HG02981 (cell line): Measurements from ENCODE around the gene RAB1A.

Experiments
- ATAC-seq: cut with Tn5 transposase; IDR thresholded peaks from one replicate; pipeline ENCODE4 v1.9.1; 2021; ENCODE audit warnings: mild to moderate bottlenecking, moderate library complexity; ENCODE audit not compliant: unreplicated experiment

The RAB1A gene

DNA sequence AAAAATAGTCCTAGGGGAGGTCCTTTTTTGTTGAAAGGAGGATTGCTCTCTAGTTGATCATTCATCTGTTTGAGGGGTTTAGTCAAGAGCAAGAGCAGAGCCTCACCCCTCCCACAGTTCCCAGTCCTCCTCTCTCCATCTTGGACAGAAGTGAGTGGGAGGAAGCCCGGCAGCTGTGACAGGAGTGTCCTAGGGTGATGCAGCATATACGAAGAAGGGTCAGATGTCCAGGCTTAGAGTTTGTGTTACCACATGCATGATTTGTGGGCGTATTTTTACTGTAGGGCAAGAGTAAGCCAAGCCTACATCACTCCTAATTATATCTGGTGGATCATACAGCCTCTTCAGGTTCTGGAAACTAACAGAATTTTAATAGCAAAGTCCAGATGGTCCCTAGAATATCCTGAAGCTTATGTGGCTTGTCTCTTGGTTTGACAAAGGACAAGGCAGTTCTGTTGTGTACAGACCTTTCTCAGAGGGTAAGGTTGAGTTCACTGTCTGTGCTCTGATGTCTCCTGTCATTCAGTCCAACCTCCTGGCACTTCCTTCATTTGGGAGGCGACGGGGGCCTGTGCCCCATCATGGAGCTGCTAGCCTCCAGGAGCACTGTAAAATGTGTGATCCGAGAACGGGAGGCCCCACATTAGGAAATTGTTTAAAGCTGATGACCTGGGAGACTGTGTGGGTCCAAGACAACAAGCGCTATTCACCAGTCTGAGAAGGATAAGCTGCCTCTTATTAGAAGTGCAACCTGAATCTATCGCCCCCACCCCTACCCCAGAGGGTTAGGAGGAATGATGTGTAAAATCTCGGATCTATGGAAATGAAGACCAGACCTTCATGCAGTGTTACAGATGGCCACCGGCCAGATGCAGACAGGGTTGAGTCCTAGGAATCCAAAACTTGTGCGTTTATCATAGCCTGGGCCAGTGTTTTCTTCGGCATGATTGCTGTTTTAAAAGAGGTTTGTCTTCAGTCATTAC lies 66.8 kb downstream of the RAB1A start:
- ATAC-seq: no peak

DNA sequence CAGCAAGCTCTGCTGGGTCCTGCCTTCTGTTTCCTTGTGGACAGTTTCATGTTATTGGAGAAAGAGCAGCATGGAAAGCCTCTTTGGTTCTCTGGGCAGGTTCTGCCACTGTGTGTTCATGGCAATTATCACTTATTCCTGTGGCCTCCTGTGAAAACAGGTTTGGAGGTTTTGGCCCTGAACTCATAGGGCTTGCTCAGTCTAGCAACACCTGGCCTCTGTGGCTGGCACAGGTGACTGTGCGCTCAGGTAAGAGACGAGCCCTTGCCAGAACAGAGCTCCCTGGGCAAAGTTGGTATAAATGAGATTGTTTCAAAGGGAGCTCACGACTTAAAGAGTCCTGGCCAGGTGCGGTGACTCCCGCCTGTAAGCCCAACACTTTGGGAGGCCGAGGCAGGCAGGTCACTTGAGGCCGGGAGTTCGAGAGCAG lies 68.0 kb downstream of the RAB1A start:
- ATAC-seq: no peak

DNA sequence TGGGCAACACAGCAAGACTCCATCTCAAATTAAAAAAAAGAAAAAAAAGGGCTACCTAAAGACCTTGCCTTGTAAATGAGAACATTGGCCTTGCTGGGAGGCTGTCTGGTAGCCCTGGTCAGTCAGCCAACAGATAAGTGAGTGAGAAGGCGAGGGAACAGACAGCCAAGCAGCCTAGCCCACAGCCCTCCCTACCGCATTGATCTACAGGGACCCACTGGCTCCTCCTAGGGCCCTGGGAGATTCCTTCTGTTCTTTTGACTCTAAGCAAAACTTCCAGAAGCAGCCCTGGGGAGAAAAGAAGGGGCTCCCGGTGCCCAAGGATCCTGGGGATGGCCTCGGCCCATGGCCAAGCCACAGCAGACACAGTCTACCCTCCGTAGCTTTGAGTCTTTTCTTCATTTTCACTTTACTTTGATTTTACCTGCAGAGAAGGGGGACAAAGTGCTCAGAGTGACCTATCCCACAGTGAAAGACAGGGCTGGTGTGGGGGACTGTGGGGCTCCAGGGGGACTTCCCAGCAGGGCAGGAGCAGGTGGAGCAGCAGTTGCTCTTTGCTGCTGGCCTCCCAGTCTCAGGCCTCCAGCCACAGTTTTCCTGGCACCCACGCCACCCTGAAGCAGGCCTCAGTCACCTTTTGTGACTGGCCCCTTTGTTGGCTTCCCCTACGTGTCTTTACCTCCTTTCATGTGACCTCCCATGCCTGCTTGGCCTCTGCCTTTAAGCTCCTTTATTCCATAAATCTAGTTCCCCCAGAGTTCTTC lies 68.6 kb downstream of the RAB1A start:
- ATAC-seq: no peak

DNA sequence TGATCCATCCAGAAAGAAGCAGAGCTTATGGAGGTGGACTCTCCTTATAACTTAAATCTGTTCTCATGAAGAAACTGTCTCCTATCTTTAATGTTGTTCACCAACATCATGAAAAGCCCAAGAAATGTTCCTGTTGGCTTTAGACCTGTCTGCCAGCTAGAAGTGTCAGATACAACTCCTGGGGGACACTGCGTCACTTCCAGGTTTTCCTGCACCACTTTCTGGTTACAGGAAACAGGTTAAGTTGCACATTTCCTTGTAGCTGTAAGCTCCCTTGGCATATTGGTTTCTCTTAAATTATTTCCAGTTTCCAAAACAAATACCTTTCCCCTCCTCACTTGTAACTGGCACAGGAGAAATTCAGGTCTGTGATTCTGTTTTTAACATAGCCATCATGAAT lies 70.8 kb downstream of the RAB1A start:
- ATAC-seq: no peak

DNA sequence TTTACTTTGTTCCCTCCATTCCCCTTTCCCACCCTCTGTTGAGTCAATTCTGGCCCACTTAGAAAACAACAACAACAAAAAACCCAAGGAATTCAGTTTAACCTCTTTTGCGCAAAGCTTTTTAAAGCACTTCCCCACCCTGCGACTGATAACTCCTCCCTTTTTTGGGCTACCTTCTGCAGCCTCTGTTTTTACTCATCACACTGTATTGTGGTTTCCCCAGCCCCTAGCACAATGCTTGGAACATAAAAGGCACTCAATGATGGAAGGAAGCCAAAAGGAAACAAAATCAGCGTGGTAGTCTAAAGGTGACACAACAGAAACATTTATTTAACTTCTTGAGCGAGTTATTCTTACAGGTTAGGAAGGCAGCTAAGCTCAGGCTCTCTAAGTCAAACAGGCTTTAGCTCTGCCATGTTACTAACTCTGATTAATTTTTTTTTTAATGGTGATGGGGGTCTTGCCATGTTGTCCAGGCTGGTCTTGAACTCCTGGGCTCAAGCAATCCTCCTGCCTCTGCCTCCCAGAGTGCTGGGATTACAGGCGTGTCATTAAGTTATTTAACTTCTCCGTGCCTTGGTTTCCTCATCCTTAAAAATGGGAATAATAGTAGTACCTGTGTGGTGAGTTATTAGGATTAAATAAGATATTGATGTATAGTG lies 72.4 kb downstream of the RAB1A start:
- ATAC-seq: no peak

DNA sequence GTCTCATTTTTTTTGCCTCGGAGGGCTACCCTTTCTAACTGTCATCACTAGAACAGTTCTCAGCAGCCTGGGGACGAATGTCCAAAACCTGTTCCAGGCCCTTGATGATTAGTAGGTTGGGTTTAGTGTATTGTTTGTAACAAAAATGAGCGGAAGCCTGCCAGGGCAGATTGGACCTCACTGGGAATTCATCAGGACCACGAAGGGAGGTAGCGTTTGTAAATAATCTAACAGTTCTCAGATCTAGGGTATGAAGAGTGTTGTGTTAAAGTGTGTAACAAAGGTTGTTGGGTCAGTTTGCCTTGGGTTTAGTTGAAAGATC lies 72.9 kb downstream of the RAB1A start:
- ATAC-seq: no peak

DNA sequence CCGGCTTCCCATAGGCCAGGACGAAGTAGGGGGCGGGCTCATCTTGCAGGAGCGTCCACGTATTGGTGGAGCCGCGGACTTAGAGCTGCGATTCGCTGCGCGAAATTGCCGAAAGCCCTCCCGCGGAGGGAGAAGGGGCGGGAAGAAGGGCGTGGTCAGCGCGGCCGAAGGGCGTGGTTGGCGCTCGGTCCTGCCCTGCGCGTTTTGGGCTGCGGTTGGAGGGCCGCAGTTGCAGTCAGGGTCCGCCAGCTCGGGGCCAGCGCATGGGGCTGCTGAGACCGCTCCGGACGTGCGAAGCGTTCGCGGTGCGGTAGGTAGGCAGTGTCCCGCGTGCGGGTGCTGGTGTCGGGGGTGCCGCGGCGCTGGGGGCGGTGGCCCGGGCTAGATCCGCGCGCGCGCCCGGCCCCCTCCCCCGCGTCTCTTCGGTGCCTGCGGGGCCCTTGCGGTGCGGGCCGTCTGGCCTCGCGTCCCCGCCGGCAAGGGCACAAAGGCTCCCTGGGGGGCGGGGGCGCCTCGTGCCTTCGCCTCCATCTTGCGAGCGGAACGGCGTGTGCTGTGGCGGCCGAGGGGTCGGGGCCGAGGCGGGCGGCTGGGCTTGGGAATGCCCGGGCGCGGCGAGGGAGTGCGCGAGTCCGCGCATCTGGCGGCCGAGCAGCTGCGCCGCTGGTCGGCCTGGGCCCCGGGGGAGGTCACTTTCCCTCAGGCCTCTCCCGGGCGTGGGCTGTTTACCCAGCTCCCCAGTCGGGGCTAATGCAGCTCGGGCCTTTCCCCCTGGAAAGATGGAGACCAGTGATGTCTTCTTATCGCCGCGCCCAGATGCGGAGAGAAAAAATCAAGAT lies 73.5 kb downstream of the RAB1A start, which contains the start of gene CEP68:
Gene CEP68, plus strand, starts transcription at position 202 of the 839 bp plus-strand sequence. CDS start 13,029 bp downstream, outside the sequence.
- ATAC-seq: peak; percentile 83

DNA sequence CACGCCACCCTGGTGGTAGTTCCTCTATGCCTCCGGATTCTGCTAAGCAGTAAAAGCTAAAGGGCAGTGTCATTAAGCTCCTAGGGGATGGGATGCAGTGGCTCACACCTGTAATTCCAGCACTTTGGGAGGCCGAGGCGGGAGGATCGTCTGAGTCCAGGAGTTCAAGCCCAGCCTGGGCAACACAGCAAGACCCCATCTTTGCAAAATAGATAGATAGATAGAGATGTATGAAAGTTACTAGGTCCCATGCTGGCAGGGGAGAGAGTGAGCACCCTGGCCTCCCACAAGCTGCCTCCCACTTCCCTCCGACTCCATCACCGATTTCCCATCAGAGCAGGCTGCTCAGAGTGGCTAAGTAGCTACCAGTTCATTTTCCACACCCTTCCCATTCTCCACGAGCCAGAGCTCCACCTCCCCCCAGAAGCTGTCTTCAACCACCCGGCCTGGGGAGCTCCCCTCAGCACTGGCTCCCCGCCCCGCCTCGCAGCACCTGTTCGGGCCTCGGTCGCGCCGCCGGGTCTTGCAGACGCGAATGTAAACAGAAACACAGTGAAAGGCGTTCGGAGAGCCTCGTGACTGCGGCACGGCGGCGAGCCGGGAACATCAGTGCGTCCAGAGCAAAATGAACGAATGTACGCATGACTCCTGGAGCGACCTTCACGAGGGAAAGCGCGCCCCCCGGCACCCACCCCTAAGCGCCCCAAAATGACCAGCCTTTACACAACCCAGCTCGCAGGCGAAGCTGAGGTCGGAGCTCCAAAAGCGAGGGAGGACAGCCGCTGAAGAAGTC lies 74.3 kb downstream of the RAB1A start:
- peak; percentile 24 for ATAC-seq

DNA sequence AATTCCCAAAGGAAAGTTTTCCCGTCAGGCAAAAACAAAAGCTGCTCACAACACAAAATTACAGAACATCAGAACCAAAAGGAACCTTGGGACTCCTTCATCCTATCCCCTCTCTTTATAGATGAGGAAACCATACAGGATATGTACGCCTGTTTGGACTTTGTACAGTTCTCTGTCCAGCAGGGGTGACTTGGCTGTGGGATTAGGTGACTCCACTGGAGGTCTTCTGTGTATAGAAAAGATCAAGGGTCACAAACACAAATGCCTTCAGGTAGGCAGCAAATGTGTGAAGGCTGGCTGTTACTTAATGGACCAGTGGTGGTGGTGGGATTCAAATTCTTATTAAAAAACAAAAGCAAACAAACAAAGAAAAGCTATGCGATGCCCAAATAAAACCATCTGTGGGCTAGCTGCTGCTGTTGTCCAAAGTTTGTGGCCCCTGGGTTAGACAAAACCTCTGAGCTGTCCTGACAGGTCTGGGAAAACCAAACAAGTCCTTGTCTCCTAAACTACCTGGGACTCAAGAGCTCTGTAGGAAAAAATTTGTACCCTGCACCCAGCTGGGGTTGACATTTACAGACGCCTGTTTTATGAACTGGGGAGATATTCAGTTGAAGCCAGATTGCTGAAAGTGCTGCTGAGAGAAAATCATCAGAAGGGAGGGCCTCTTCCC lies 75.0 kb downstream of the RAB1A start:
- ATAC-seq: no peak

DNA sequence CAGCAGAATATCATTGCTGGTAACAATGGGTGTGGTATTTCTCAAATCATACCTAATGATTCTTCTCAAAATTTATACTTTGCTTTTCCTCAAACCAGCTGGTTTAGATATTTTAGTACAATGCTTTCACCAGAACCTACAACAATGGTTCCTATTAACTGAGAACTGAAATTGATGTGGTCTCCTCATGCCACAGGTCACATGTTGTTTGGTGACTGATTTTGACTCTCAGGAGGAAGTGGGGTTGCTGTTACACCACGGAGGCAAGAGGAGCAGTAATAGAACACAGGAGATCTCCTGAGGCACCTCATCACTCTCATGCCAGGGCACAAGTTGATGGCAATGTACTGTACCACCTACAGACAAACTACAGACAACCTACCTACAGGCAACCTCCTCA lies 76.7 kb downstream of the RAB1A start:
- peak; percentile 51 for ATAC-seq

DNA sequence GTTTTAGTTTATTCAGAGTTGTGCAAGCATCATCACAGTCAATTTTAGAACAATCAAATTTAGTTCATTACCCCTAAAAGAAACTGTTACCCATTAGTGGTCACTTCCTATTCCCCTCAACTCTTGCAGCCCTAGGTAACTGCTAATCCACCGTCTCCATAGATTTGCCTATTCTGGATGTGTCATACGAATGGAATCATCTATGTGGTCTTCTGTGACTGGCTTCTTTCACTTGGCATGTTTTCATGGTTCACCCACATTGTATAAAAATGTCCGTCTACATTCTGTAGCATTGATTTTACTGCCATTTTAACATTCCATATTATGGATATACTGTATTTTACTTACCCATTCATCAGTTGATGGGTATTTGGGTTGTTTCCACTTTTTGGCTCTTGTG lies 79.0 kb downstream of the RAB1A start:
- no peak for ATAC-seq

DNA sequence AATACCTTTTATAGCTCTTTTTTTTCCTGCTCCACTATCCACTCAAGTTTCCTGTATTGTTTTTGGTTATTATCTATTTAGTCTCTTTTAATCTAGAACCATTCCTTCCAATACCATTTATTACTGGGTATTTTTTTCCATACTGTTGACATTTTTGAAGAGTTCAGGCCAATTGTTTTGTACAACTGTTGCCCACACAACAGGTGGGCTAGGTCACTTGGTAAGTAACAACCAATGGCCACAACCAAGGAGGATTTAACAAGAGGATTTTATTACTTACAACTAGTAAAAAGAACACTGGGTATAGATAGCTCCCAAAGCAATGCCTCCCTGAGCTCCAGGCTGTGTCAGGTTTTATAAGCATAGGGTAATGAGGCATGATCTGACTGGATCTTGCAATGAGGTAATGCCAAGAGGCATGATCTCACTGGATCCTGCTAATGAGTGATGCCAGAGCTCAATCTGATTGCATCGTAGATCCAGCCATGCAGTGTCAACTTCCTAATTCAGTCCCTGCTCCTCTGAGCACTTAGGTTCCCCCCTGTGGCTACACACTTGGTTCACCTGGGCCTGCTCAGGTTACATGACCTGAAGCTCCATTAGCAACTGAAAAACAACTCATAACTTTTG lies 80.8 kb downstream of the RAB1A start:
- ATAC-seq: no peak

DNA sequence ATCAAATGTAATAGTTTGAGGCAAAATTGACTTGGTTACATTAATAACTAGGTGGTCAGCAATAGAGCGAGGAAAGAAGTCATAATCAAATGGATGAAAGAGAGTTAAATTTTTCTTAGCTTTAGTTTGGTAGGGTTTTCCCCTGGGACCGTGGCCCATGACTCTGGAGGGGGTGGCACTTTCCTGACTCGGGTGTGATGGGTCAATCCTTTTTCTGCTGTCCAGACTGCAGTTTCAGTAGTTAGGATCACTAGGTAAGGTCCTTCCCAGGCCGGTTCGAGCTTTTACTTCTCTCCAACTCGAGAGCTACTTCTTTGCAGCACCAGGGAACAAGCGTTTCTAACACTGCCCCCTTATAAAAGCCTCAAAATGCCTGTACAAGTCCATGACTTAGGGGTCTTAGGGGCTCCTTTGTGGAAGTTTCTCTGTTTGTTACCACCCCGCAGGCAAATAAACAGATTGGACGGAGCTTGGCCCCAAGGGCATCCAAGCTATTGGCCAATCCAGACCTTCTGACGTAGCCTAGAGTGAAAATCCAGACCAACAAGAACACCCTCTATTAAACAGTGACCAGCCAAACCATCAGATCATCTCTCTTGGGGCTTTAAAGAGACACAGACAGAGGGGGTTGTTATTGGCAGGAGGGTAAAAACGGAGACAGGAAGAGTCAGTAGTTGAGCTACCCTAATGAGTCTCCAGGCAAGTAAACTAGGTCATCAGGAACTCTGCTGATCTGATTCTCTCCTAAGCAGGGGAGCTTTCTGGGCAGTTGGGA lies 83.1 kb downstream of the RAB1A start:
- ATAC-seq: no peak

DNA sequence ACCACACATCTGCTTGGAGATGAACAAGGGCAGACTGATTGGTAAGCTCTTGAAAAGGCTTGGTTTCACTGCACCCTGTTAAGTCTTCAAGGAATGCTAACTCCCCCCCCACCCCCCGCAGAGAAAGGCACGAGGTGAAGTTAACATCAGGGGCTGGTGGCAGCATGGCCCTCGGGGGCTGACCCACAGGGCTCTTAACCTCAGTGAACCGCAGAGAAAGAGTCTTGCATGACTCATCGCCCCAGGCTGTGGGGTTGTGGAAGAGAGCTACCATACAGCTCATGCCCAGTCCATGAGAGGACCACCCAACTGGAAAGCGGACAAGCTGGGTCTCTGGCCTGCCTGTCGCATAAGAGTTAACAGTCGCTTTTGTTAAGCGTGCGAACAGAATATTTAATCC lies 84.3 kb downstream of the RAB1A start:
- no peak for ATAC-seq

DNA sequence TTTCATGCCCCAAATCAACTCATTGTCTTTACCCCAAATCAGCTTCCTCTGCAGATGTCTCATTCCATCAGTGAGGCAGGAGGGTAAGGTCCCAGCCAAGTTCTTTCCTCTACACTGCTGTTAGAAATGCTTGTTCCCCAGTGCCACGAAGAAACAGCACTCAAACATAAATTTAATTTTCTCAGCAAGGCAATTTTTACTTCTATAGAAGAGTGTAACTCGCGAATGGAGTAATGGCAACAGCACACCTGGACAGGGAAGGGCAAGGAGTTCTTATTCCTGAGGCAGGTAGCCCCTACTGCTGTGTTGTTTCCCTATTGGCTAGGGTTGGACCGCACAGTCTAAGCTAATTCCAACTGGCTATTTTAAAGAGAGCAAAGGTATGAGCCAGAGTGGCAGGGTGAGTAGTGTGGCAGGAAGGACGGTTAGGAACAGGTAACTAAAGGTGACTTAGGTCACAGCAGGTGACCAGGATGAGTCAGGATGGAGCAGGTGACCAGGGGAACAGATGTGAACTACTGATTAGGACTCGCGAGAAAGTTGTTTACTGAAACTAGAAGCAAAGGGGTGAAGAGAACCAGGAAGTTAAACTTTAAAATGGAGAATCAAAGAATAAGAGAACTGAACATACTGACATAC lies 85.7 kb downstream of the RAB1A start:
- no peak for ATAC-seq

DNA sequence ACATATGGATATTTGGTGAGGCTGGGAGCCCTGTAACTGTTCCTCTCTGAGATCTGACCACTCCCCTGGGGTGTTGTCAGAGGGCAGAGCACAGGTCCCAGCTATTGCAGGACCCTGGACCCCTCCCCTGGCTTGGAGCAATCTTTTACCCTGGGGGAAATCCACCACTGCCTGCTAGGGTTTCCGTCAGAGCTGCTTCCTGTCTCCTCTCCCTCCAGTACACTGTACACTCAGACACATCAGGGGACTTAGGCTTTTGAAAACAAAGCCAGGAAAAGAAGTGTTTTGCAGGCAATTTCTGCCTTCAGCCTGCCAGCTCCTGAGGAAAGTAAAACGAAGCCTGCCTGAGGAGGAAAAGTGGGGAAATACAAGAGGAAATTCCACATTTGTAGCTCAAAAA lies 86.9 kb downstream of the RAB1A start:
- ATAC-seq: no peak
